HT-29 (cell line): ENCODE measurements around the gene SORCS2. TPM values are rescaled to one million over a fixed set of nuclear protein-coding genes. Genes with fewer than 3 reads are reported as not detected.
A peak's percentile ranks its signal among the peaks of the same experiment; 100 is the strongest.

Experiments used
- DNase-seq: peaks from one replicate; pipeline ENCODE4 v3.0.0-alpha.2; 2015; ENCODE audit warnings: low spot score
- total RNA-seq: library from RNA; depleted of rRNA; stranded (reverse); fragments of >200 nt; shearing (Covaris generic); gene quantifications from 2 replicates; pipeline ENCODE4 v1.2.3, GENCODE V29; 2014

SORCS2 gene
- total RNA-seq, 1 experiment from 2014 or later = not detected

DNA sequence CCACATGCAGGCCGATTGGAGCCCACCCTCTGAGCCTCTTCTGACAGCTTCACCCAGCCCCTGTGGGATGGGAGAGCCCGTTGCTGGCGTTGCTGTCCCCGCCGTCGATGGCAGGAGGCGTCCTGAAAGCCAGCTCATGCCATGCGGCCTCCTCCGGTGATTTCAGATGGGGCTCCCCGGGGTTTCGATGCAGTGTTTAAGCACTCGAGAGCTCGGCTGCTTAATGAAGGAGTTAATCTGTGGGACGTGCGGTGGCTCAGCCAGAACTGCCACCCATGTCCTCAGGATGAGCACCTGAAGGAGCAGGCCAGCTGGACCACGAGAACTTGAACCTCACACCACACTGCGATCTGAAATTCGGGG lies 95.6 kb downstream of the SORCS2 start:
- no peak for DNase-seq

GRCh38 chr4:7288751-7289523 lies 96.6 kb downstream of the SORCS2 start:
- no peak for DNase-seq

DNA sequence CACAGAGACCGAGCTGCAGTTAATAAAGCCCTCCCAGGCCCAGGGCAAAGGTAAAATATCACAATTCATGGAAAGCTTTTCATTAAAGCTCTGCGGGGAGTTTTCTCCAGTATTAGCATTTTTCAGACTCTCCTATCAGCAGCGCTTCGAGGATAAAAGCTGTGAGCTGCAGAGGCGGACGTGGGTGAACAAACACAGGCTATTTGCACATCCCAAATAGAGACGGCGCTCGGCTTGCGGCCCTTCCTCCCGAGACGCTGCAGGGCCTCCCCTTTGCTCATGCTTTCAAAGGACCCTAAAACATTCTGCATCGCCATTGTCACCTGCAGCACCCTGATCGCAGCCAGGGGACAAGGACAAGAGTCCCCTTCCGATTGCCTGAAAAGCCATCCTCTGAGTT lies 97.3 kb downstream of the SORCS2 start:
- no peak for DNase-seq

DNA sequence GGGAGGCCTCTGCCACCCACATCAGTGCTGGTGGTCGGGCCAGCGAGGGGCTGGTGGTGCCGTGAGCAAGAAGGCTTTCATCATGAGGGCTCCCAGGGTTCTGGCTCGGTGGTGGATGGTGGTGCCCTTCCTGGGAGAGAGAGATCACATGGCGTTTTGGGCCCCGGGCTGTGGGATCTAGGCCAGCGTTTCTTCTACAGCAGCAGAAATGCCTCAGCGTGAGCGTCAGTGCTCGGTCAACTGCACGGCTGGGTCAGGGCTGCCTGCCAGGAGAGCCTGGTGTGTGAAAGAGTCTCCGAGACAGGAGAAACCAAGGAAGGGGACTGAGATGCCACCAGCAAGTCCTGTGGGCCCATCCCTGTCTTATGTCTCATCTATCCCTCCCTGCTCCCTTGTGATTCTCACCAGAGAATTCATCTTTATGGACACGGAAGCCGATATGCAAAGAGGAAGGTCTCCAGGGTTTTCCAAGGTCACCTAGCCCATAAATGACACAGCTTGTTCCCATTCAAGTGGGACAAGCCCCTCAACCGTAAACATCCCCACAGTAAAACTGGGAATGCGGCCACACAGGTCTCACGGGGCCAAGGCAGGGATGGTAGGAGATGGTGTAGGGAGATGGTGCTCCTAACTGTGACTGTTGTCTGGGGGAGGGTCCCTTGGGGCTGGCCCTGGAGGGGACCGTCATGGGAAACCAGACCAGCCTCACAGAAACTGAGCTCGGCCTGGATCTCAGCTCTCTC lies 99.2 kb downstream of the SORCS2 start:
- DNase-seq = no peak

DNA sequence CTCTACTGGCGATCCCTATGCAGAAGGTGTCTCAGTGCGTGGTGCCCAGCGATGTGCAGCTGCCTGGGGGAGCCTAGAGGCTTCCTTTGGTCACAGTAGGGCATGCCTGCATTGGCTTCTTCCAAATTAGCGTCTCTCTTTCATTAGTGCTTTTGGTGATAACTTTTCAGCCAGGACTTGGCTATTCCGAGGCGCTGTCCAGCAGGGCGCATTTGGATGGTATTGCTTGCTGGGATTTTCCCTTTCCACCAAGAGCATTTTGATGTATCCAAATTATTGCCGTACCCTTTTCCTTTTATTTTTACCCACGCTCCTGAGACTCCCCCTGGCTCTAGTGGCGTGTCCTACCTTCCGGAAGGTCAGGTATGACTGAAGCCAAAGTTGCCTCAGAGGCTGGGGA lies 101.4 kb downstream of the SORCS2 start:
- DNase-seq = no peak

DNA sequence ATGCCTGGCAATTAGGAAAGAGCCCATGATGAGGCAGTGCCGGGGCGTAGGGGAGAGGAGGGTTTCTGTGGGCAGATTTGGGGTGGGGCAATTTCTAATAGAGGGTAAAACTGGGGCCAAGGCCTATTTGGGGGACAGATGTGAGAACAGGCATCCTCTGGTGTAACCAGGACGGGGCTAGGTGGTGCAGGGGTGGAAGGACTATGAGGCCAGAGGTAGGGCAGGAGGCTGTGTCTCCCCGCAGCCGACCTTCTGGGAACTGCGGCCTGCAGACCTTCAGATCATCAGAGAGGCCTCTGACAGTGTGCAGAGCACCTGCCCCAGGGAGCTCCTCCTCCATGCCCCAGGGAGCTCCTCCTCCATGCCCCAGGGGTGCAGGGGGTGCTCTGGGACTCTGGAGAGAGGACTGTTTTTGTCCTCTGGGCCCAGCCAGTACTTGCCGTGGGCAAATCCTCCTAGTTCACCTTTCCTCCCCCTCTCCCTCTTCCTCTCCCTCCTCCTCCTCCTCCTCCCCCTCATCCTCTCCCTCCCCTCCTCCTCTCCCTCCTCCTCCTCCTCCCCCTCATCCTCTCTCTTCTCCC lies 101.9 kb downstream of the SORCS2 start:
- no peak for DNase-seq

DNA sequence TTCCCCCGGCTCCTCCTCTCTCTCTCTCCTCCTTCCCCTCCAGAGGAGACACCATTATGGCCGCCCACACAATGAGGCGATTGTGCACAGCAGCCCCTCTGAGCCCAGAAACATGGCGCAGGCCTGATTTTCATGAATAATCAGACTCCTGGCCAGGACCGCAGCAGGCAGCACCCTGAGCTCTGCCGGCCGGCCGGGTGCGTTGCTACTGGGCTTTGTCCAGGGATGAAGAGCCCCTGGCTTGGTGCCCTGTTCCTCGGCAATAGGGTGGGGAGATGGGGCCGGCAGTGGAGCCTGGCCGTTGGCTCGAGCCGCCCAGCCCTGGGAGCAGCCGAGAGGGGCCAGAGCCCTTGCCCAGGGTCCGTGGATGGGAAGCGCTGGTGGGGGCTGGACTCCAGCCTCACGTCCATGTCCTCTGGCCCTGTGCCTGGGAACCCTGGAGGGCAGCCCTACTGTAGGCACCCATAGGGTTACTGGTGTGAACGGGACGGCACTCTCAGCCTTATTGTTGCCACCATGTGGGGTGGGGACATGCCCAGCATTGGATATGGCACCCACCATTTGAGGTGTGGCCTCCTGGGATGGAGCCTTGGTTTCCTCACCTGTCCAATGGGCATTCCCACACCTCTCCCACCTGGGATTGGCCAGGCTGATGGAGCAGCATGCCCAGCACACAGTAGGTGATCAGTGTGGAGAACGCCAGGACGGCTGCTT lies 103.0 kb downstream of the SORCS2 start:
- no peak for DNase-seq

DNA sequence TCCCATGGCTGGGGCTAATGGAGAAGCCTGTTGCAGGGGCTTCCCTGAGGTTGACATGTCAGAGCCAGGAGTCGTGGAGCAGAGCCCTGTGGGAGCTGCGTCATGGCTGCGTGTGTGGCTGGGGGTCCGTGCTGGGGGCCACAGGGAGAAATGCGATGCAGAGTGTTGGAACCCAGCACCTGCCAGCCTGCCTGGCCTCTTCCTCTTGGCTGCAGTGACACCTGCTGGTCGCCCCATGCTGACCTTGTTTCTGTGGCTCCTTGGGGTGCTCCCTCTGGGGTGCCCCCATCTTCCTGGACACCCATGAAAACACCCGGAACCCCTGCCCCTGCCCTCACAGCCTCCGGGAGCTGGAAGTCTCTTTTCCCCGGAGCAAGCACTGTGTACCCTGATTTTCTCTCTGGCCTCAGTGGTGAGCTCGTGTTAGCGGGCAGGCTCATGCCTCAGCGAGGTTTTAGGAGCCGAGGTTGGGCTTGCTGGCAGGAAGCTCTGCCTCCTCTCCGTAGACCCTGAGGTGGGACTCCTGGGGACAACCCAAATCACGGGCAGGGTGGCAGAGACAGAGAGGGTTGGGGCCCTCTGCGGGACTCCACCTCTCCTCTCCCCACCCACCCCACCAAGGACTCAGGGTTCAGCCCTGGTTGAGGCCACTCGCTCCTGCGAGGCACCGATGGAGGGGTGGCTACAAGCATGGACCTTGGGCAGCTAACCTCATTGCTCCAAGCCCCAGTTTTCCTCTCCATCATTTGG lies 103.7 kb downstream of the SORCS2 start:
- DNase-seq = peak; percentile 6

DNA sequence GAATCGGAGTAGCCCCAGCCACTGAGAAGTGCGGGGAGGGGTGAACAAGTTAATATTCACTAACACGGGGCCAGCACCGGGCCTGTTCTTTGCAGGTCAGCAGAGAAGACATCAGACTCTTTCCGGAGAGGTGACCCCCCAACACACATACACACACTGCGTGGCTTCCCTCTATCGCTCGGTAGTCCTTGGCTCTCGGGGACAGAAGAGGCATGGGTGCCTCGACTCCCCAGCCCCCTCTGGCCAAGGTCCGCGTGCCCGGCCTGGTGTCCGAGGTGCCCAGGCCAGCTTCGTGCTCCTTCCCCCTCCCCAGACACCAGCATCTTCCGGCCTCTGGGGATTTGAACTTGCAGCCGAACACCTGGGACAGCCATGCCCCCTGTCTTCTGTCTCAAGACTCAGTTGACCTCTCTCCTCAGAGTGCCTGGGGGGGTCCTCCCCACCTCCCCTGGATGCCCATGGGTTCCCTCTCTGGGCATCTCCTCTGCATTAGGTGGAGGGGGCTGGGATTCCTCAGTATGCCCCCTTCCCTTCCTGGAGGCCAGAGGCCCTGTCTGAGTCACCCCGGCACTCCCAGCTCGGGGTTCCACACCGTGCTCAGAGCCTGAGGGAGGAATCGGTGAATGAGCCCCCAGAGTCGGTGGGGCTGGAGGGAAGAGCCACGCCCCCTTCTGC lies 104.5 kb downstream of the SORCS2 start:
- no peak for DNase-seq

- DNase-seq = no peak
Observed at GRCh38 chr4:7297374-7297773, 105.0 kb downstream of the SORCS2 start.

DNA sequence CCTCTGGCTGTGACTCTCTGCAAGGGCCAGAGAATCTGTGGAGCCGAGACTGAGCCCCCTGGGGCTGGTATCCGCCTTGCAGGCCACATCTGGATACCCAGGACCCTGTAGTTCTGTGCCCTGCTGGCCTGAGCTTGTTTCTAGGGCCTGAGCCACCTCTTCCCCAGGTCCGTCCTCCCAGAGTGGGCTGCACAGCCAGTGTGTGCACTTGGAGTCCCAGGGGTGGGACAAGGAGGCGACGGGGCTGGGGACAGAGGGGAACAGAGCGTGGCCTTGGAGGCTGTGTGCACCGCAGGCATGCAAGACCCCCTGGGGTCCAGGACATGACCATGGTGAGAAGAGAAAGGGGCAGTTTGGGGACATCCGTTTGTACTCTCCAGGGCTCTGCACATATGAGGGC lies 105.5 kb downstream of the SORCS2 start:
- no peak for DNase-seq

DNA sequence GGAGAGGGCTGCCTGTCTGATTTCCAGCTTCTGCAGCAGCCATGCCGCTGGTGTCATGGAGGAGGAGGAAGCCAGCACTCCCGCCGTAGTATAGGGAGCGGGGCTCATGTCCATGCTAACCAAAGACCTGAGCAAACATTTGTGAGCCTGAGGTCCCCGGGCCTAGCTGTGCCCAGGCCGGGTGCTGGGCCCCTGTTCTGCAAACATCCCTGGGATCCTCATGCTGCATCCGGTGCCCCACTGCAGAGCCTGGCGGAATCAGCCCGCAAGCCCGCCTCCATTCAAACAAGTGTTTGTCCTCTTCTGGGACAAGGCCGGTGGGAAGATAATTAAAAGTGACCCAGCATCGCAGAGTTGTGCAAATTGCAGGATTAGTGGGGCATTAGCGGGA lies 106.3 kb downstream of the SORCS2 start:
- no peak for DNase-seq

DNA sequence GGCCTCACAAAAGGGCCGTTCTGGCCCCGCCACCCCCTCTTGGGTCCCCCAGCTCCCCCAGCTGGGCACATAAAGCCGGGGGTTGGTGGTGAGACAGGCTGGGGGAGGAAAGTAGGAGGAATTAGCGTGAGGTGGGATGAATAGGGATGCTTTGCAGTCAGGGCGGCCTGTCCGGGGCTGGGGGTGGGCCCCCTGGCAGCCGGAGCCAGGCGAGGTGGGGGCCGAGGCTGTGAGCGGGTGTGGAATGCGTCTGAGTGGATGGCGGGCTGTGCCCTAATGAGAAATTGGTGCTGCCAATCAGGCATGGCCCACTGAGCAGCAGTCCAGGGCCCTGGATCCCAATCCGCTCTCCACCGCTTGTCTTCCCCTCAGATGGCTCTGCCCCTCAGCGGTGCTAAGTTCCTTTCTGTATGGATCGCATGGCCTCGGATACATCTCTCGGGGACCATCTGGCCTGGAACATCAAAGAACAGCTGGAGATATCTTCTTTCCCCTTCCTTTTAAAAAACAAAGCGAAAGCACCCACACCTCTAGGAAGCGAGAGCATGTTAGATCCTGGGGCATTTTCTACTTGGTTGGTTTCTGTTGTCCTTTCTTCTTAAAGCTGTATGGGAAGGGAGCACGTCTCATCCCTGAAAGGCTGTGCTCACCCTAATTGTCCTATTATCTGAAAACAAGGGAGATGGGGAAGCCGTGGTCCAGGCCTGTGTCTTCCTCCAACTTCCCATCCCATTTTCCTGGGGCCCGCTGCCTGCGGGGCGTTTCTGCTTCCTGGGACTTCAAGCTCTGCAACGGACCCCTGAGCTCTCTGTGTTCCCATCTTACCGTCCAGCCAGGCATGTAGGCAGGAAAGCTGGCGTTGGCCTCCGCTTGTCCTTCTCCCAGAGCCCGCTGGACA lies 106.9 kb downstream of the SORCS2 start:
- no peak for DNase-seq

- DNase-seq = no peak
Observed at GRCh38 chr4:7299908-7300710, 107.8 kb downstream of the SORCS2 start.

GRCh38 chr4:7300711-7301095 lies 108.4 kb downstream of the SORCS2 start:
- DNase-seq = no peak

- DNase-seq = no peak
Observed at GRCh38 chr4:7301126-7301785, 108.9 kb downstream of the SORCS2 start.

DNA sequence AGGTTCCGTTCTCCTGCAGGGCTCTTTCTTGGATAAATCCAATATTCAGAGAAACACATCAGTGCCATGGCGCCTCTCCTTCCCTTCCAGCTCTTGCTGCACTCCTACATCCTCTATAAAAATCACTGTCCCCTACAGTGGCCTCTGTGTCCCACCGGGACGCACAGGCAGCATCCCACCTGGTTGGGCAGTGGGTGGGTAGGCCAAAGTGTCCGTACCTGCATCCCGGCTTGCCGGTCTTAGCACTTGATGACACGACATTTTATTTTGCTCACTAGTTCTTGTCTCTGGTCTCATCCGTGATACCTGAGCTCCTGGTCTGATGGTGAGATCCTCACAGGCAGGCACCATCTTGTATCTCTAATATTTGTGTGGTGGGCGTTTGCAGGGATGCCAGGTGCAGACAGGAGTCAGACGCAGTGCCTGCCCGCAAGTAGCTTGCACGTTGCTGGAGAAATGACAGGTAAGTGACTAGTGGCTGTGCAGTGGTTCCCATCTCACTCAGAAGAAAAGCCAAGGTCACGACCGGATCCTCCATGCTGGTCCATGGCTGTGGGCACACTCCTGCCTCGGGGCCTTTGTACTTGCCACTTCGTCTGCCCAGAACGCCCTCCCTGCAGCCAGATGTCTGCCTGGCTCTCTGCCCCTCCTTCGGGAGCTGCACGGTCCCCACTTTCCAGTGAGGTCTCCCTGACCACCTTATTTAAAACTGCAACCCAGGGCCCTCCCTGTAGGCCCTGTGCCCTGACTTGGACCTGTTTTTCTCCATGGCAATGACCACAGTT lies 109.7 kb downstream of the SORCS2 start:
- no peak for DNase-seq
